ENCODE data around the gene MOB3B.

Gene MOB3B

DNA sequence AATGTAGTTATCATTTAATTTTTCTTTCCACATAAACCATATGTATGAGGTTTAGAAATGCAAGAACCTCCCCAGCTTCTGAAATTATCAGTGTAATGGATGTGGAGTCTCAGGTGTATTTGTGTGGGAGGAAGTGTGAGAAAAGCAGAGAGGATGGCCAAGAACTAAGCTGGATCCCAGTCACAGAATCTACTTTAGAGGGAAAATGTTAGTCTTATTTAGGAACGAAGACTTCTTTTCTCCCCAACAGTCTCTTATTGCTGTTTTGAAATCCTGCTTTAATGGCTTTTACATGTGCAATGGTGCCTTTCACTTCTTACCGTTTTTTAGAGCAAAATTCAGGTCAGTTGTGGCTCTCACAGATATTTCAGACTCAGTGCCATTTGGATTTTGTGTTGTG, 235.6 kb downstream of the MOB3B start:
- DNase-seq (ENCODE audit: low read depth in 2 of 3, low spot score in 2 of 3) = no peak

DNA sequence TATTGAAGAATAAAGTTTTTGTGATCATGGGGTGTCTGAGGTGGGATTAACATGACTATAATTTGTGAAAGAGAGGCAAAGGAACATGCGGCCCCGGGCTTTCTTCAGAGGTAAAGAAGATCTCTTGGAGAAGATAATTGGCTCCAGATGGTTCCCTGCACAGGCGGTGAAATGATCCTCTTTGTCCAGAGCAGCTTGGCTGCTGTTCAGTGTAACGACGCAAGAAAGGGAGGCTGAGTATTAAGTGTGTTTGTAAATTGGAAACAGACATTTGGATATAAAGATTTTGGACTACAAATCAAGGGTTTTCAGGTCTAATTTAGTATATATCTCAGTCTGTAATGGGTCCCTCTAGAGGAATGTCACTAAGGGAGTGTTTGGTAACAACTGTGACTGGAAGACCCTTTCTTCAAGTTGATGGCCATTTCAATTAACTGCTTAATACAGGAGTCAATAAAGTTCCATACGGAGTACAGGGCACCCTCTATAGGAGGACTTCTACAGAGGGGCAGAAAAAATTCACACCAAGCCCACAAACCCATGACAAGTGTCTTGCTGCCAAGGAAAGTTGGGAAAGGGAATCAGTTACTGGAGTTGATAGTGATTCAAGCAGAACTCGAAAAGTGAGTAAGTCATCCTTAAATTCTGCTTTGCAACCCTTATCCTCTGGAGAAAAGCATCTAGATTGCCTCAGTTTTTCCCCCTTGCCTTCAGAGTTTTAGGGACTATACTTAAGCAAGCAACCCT, 236.8 kb downstream of the MOB3B start:
- no peak for DNase-seq (ENCODE audit: low read depth in 2 of 3, low spot score in 2 of 3)

DNA sequence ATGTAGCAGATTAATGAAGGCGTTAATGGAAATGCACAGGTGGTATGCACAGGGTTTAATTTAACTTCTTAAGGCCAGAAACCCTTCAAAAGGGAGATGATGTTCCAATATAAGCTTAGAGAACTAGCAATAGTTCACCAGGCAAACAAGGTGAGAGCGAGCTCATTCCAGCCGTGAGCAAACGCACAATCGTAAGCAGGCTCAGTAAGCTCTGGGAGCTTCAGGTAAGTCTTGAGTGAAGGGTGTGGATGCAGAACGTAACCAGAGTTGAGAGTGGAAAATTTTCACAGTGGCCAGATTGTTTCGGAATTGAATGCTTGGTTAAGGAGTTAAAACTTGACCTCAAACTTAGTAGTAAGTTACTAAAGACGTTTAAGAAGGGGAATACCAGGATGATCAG, 238.3 kb downstream of the MOB3B start:
- DNase-seq (ENCODE audit: low read depth in 2 of 3, low spot score in 2 of 3) = no peak

DNA sequence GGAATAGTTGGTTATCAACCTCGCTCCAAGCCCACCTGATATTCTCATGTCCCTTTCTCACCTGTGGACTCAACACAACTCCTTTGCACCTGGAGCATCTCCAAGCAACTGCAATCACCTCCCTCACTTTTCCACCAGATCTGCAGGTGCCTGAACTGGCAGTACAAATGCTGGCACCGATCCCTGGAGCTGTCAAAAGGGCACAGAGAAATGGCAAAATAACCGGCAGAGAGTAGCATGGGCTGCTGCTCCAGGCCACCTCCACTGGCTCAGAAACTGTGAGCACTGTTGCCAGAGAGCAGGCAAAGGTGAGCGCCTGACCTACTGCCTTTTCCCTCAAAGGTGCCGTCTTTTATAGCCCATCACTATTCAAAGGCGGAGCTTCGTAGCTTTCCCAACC, 247.3 kb downstream of the MOB3B start:
- DNase-seq (ENCODE audit: low read depth in 2 of 3, low spot score in 2 of 3) = no peak

DNA sequence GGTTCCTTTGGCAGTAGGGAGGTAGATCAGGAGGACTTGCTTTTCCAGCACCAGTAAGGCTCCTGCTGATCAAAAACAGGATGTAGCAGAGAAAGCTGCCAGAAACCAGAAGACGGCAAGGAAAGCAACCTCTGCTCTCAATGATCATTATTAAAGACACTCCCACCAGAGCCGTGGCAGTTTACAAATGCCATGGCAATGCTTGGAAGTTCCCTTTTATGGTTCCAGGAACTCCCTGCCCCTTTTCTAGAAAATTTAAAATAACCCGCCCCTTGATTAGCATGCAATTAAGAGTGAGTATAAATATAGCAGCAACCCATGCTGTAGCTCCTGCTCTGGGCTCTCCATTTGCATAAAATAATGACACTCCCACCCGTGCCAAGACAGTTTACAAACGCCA, 248.8 kb downstream of the MOB3B start:
- no peak for DNase-seq (ENCODE audit: low read depth in 2 of 3, low spot score in 2 of 3)

DNA sequence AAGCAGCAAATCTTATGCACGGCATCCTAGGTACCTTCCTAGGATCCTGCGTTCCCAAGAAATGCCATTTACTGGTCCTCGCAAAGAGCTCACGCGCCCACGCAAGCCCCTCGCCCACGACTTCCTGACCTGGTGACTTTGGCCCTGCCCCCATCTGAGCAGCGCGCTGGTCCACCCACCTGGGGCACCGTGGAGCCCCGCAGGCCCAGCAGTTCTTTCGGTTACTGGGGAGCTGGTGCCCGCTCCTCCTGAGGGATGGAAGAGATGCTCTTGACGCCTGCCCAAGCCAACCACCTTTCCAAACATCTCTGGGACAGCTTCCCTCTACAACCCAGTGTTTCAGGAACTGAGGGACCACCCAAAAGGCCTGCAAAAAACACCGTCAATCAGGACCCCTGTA, 249.4 kb downstream of the MOB3B start:
- DNase-seq (ENCODE audit: low read depth in 2 of 3, low spot score in 2 of 3) = no peak

DNA sequence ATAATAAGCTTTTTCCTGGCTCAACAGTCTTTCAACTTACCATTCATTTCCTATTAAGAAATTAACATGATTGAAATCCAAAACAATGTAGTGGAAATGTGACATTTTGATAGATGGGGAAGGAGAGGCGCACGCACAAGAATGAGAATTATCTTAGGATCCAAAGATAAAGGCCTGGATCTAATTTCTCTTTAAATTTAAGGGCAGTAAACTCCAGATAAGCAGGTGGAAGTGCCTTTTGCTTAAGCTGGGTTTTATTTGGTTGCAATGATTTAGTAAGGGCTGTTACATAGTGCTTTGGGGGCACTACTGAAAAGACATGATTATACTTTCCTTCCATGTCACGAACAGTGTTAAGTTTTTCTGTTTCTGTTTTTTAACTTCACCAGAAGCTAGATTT, 250.0 kb downstream of the MOB3B start:
- DNase-seq (ENCODE audit: low read depth in 2 of 3, low spot score in 2 of 3) = no peak

DNA sequence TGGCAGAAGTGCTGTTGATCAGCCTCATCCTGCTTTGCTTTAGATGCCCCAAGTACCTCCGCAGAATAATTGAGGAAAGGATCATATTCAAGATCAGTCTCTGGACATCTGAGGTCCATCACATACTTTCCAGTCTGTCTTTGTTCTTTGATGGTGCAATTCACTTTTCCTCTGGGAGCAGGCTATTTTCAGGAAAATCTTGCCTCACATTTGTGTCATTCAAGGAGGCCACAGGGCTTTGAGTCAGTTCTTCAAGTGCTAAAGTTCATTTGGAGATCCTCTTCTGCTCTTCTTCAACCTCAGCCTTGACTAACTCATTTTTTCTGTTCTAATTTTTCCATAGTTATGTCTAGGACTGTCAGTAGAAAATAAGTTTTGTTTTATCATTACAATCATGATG, 251.2 kb downstream of the MOB3B start:
- no peak for DNase-seq (ENCODE audit: low read depth in 2 of 3, low spot score in 2 of 3)

DNA sequence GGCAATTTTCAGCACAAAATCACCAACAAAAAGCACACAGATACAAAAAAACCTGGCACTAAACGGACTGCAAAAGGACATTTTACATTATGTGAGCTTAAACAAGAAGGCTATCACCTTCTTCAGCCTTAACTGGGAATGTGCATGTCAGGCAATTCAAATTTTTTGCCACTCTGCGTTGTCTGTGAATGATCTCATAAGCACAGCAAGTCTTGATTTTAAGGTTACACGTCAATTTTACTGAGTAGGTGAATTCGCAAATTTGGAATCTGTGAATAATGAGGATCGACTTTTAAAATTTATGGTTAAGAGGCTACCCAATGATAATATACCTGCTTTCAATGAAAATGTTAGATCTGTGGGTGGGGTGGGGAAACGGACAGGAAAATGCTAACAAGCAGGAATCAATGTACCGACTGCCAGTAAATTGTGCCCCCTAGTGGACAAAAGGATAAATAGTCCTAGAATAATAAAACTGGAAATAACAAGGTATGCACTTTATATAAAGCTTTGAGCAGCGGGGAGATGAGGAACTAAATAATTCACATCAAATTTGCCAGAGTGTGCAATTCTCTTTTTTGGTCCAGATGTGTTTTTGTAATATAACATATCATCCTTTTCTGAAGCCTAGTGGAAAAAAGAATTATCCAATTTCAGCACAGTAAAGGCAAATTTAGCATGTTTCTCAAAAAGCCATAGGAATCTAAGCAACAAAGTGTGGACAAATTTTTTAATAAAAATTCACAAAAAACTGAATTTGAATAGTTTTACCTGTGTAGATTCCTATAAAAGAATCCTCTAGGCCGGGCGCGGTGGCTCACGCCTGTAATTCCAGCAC, 253.2 kb downstream of the MOB3B start:
- no peak for DNase-seq (ENCODE audit: low read depth in 2 of 3, low spot score in 2 of 3)
